BE2C (cell line): ENCODE data around the gene CGAS.
"Not testable (repeated sequence)": the region's sequence is repeated elsewhere in the genome, so short reads cannot be mapped to it uniquely, and the experiment has no call there.

Source experiments
- DNase-seq: peaks from one replicate; pipeline ENCODE4 v3.0.0-alpha.2; 2020
- H3K27me3 ChIP-seq: fragments of 250-450 bp; sonication (Bioruptor Pico); 2 replicates; pipeline ENCODE4 v1.5.1; 2020; ENCODE audit warnings: mild to moderate bottlenecking
- H3K36me3 ChIP-seq: fragments of 250-450 bp; sonication (Bioruptor Pico); 2 replicates; pipeline ENCODE4 v1.5.1; 2020; ENCODE audit warnings: mild to moderate bottlenecking
- H3K4me1 ChIP-seq: fragments of 250-450 bp; sonication (Bioruptor Pico); 2 replicates; pipeline ENCODE4 v1.5.1; 2020
- H3K4me3 ChIP-seq: 2 replicates; pipeline ENCODE4 v1.5.1; 2011; ENCODE audit warnings: low read depth, low read length
- H3K9me3 ChIP-seq: fragments of 250-450 bp; sonication (Bioruptor Pico); 2 replicates; pipeline ENCODE4 v1.5.1; 2020
- TF ChIP-seq, protein P1 (sequence below): IDR thresholded peaks from 2 replicates; pipeline ENCODE4 v1.5.1; 2012; ENCODE audit warnings: mild to moderate bottlenecking, low read depth, low read length

The CGAS gene

GRCh38 chr6:73477407-73477806 lies 25.3 kb upstream of the CGAS start:
- Histone ChIP-seq H3K4me1 (no peaks in the 10 kb centered on the region), H3K27me3 (no peaks in the 10 kb centered on the region), H3K9me3 (no peaks in the 10 kb centered on the region), H3K4me3 (no peak overlapping the region), H3K36me3 (peaks cover 57% of the 10 kb centered on the region)
- TF ChIP-seq, protein P1, sequence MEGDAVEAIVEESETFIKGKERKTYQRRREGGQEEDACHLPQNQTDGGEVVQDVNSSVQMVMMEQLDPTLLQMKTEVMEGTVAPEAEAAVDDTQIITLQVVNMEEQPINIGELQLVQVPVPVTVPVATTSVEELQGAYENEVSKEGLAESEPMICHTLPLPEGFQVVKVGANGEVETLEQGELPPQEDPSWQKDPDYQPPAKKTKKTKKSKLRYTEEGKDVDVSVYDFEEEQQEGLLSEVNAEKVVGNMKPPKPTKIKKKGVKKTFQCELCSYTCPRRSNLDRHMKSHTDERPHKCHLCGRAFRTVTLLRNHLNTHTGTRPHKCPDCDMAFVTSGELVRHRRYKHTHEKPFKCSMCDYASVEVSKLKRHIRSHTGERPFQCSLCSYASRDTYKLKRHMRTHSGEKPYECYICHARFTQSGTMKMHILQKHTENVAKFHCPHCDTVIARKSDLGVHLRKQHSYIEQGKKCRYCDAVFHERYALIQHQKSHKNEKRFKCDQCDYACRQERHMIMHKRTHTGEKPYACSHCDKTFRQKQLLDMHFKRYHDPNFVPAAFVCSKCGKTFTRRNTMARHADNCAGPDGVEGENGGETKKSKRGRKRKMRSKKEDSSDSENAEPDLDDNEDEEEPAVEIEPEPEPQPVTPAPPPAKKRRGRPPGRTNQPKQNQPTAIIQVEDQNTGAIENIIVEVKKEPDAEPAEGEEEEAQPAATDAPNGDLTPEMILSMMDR: no peak
- DNase-seq: no peak

DNA sequence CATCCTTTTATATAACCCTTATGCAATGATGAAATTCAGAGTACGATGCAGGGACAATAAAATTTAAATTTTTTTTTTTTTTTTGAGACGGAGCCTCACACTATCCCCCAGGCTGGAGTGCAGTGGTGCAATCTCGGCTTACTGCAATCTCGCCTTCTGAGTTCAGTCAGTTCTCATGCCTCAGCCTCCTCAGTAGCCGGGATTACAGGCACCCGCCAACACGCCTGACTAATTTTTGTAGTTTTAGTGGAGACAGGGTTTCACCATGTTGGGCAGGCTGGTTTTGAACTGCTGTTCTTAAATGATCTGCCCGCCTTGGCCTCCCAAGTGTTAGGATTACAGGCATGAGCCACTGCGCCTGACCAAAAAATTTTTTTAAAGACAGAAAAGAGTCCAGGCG lies 24.6 kb upstream of the CGAS start:
- Histone ChIP-seq H3K9me3 (no peaks in the 10 kb centered on the region), H3K36me3 (peaks cover 54% of the 10 kb centered on the region), H3K4me1 (no peaks in the 10 kb centered on the region), H3K4me3 (no peak overlapping the region), H3K27me3 (no peaks in the 10 kb centered on the region)
- DNase-seq: no peak
- TF ChIP-seq, protein P1: no peak

- peaks cover 53% of the 10 kb centered on the region for H3K36me3 ChIP-seq
- DNase-seq: no peak
- no peaks in the 10 kb centered on the region for H3K9me3 ChIP-seq
- H3K4me1 ChIP-seq: no peaks in the 10 kb centered on the region
- H3K4me3 ChIP-seq: no peak overlapping the region
- TF ChIP-seq, protein P1: no peak
- H3K27me3 ChIP-seq: no peaks in the 10 kb centered on the region
These were observed 19.7 kb upstream of the CGAS start for GRCh38 chr6:73471686-73472290.

GRCh38 chr6:73461537-73462350 lies 9.6 kb upstream of the CGAS start, which contains the start of gene MTO1:
MTO1 (plus strand) TSS chr6:73461737; CDS start chr6:73461855, 118 bp downstream.
- TF ChIP-seq, protein P1: no peak
- peak; percentile 87 for DNase-seq
- Histone ChIP-seq H3K4me1 (peaks cover 9% of the 10 kb centered on the region), H3K4me3 (peak within 1 kb of the TSS; percentile 99), H3K27me3 (no peaks in the 10 kb centered on the region), H3K36me3 (peaks cover 5% of the 10 kb centered on the region), H3K9me3 (no peaks in the 10 kb centered on the region)

DNA sequence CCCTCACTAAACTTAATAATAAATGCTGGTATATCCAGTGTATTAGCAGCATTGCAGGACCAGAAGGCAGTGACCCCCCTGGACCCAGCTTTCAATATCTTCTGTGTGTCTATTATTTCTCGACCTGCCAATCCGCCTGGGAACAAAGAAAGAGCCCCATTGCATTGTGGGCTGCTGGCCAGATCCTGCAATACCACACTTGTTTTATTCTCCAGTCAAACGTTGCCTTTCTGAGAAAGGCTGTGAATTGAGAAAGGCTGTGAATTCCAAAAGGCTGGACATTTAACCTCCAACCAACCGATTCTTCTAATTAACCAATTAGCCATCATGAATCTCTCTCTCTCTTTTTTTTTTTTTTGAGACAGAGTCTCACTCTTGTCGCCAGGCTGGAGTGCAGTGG lies 8.0 kb upstream of the CGAS start:
- peak; percentile 20 for DNase-seq
- Histone ChIP-seq H3K4me3 (no peak overlapping the region), H3K9me3 (no peaks in the 10 kb centered on the region), H3K4me1 (peaks cover 9% of the 10 kb centered on the region), H3K27me3 (no peaks in the 10 kb centered on the region), H3K36me3 (no peaks in the 10 kb centered on the region)
- TF ChIP-seq, protein P1: no peak

DNA sequence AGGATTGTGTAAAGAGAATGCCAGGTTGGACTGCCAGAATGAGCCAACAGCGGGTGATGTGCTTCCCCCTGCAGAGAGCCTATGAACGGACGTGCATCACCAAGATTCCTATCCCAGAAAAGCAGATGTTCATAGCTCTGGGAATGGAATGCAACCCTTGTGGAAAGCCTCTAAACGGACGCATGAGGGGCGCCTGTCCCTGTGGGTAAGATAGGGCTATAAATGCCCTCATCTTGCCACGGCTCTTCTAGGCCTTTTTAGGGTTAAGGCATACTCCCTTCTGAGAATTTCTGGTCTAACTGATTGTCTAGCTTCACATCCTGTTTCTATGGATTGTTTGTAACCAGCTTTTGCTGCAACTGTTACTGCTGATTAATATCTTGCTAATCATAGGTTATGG lies 7.4 kb upstream of the CGAS start:
- H3K4me3 ChIP-seq, H3K4me1 ChIP-seq, H3K9me3 ChIP-seq, H3K27me3 ChIP-seq, H3K36me3 ChIP-seq: not testable (repeated sequence)
- DNase-seq: peak; percentile 14
